ENCODE data around the gene ZNF74.

ZNF74 gene

GRCh38 chr22:20455709-20456063, 61.7 kb downstream of the ZNF74 start:
- no peak overlapping the region for H3K4me3 ChIP-seq (ENCODE audit: low read depth in 1 of 5, low read length in 5 of 5)
- no peak overlapping the region for H3K9ac ChIP-seq (ENCODE audit: low read length in 5 of 5)
- H3K27me3 ChIP-seq (ENCODE audit: control insufficient read depth in 5 of 5, insufficient read depth in 4 of 5, low read length in 5 of 5): no peaks in the 10 kb centered on the region
- H3K36me3 ChIP-seq (ENCODE audit: control insufficient read depth in 5 of 5, insufficient read depth in 5 of 5, low read length in 5 of 5): peaks cover 0 to 53% (median 22%) of the 10 kb centered on the region in 5 donors
- H3K9me3 ChIP-seq (ENCODE audit: control insufficient read depth in 5 of 5, low read length in 5 of 5): no peaks in the 10 kb centered on the region
- H3K27ac ChIP-seq (ENCODE audit: low read depth, low read length): no peak overlapping the region
- peaks cover 0 to 16% (median 9%) of the 10 kb centered on the region in 5 donors for H3K4me1 ChIP-seq (ENCODE audit: control insufficient read depth in 5 of 5, insufficient read depth in 5 of 5, low read length in 5 of 5)

GRCh38 chr22:20456064-20456721, 62.2 kb downstream of the ZNF74 start:
- Histone ChIP-seq H3K36me3 (ENCODE audit: control insufficient read depth in 5 of 5, insufficient read depth in 5 of 5, low read length in 5 of 5) (peaks cover 0 to 48% (median 22%) of the 10 kb centered on the region in 5 donors), H3K4me3 (ENCODE audit: low read depth in 1 of 5, low read length in 5 of 5) (no peak overlapping the region), H3K9ac (ENCODE audit: low read length in 5 of 5) (no peak overlapping the region), H3K27ac (ENCODE audit: low read depth, low read length) (no peak overlapping the region), H3K9me3 (ENCODE audit: control insufficient read depth in 5 of 5, low read length in 5 of 5) (no peaks in the 10 kb centered on the region), H3K4me1 (ENCODE audit: control insufficient read depth in 5 of 5, insufficient read depth in 5 of 5, low read length in 5 of 5) (peaks cover 0 to 16% (median 9%) of the 10 kb centered on the region in 5 donors), H3K27me3 (ENCODE audit: control insufficient read depth in 5 of 5, insufficient read depth in 4 of 5, low read length in 5 of 5) (no peaks in the 10 kb centered on the region)

- Histone ChIP-seq H3K9me3 (ENCODE audit: control insufficient read depth in 5 of 5, low read length in 5 of 5) (no peaks in the 10 kb centered on the region), H3K36me3 (ENCODE audit: control insufficient read depth in 5 of 5, insufficient read depth in 5 of 5, low read length in 5 of 5) (peaks cover 0 to 43% (median 19%) of the 10 kb centered on the region in 5 donors), H3K4me3 (ENCODE audit: low read depth in 1 of 5, low read length in 5 of 5) (no peak overlapping the region), H3K9ac (ENCODE audit: low read length in 5 of 5) (no peak overlapping the region), H3K27me3 (ENCODE audit: control insufficient read depth in 5 of 5, insufficient read depth in 4 of 5, low read length in 5 of 5) (no peaks in the 10 kb centered on the region), H3K27ac (ENCODE audit: low read depth, low read length) (no peak overlapping the region), H3K4me1 (ENCODE audit: control insufficient read depth in 5 of 5, insufficient read depth in 5 of 5, low read length in 5 of 5) (peaks cover 0 to 16% (median 9%) of the 10 kb centered on the region in 5 donors)
Measured at GRCh38 chr22:20456722-20457076, 62.7 kb downstream of the ZNF74 start.

GRCh38 chr22:20457506-20458240, 63.7 kb downstream of the ZNF74 start:
- H3K9ac ChIP-seq (ENCODE audit: low read length in 5 of 5): no peak overlapping the region
- no peaks in the 10 kb centered on the region for H3K27me3 ChIP-seq (ENCODE audit: control insufficient read depth in 5 of 5, insufficient read depth in 4 of 5, low read length in 5 of 5)

More at GRCh38 chr22:20457506-20458240, 63.7 kb downstream of the ZNF74 start:
- Histone ChIP-seq H3K9me3 (ENCODE audit: control insufficient read depth in 5 of 5, low read length in 5 of 5) (no peaks in the 10 kb centered on the region), H3K36me3 (ENCODE audit: control insufficient read depth in 5 of 5, insufficient read depth in 5 of 5, low read length in 5 of 5) (peaks cover 0 to 40% (median 17%) of the 10 kb centered on the region in 5 donors), H3K4me3 (ENCODE audit: low read depth in 1 of 5, low read length in 5 of 5) (no peak overlapping the region), H3K27ac (ENCODE audit: low read depth, low read length) (no peak overlapping the region), H3K4me1 (ENCODE audit: control insufficient read depth in 5 of 5, insufficient read depth in 5 of 5, low read length in 5 of 5) (peaks cover 0 to 16% (median 9%) of the 10 kb centered on the region in 5 donors)

All from subcutaneous abdominal adipose tissue (tissue), 5 donors.